ENCODE measurements around the gene ASB4.

DNA sequence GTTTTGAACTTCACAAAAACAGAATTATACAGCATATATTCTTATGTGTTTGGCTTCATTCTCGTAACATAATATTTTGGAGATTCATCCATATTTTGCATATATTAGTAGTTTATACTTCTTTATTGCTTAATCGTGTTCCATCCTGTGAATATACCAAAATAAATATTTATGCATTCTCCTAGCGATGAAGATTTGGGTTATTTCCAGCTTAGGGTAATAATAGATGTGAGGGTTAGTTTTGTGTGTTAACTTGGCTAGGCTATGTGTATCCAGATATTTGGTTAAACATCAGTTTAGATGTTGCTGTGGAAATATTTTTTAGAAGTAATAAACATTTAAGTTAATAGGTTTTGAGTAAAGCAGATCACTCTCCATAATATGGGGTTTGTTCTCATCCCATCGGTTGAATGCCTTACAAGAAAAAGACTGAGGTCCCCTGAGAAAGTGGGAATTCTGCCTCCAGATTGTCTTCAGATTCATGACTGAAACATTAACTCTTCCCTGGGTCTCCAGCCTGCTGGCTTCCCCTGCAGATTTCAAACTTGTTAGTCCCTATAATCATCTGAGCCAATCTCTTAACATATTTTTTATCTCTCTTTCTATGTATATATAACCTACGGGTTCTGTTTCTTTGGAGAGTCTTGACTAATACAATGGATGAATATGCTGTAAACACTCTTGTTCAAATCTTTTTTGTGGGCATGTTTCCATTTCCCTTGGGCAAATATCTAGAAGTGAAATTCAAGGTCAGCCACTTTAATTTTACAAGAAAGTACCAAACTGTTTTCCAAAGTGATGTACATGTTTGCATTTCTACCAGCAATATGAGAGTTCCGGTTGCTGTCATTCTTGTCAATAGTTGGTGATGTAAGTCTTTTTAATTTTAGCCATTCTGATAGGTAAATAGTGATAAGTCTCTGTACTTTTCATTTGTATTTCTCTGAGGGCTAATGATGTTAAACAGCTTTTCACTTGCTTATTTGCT is 61.9 kb downstream of the ASB4 start:
- TF ChIP-seq, protein P1, sequence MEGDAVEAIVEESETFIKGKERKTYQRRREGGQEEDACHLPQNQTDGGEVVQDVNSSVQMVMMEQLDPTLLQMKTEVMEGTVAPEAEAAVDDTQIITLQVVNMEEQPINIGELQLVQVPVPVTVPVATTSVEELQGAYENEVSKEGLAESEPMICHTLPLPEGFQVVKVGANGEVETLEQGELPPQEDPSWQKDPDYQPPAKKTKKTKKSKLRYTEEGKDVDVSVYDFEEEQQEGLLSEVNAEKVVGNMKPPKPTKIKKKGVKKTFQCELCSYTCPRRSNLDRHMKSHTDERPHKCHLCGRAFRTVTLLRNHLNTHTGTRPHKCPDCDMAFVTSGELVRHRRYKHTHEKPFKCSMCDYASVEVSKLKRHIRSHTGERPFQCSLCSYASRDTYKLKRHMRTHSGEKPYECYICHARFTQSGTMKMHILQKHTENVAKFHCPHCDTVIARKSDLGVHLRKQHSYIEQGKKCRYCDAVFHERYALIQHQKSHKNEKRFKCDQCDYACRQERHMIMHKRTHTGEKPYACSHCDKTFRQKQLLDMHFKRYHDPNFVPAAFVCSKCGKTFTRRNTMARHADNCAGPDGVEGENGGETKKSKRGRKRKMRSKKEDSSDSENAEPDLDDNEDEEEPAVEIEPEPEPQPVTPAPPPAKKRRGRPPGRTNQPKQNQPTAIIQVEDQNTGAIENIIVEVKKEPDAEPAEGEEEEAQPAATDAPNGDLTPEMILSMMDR (IDR thresholded peaks at IDR 0.05): no peak
- TF ChIP-seq POLR2A (IDR thresholded peaks at IDR 0.05) (no peak), POLR2AphosphoS5 (IDR thresholded peaks at IDR 0.05) (no peak), EP300 (IDR thresholded peaks at IDR 0.05) (no peak)

Measured in stomach (tissue), 4 donors.